Right lobe of liver (tissue), 4 donors: ENCODE measurements around the gene C1QTNF2.

Experiments used
- CTCF ChIP-seq, 4 donors: fragments of 200-600 bp in 3 of 4; fragments of 450-650 bp in 1 of 4; IDR thresholded peaks; one replicate each; pipeline versions ENCODE4 v1.5.1 to v1.8.0; 2016 to 2022; ENCODE audit warnings: antibody characterized with exemption in 4 of 4, mild to moderate bottlenecking in 2 of 4
- POLR2A ChIP-seq: fragments of 450-650 bp; IDR thresholded peaks from one replicate; pipeline ENCODE4 v1.6.1; 2017; ENCODE audit warnings: antibody characterized with exemption, mild to moderate bottlenecking
- donor health status: DM: no; HTN: no; CAD: no.
- donor health status: DM: no; HTN: no; CAD: no.
- donor health status: DM: no; HTN: yes; CAD: no.

GRCh38 chr5:160420331-160420610 lies 49.8 kb upstream of the C1QTNF2 start:
- TF ChIP-seq CTCF (IDR thresholded peaks at IDR 0.05), result no peak
- TF ChIP-seq POLR2A, result no peak
